NT2/D1 (cell line): ENCODE measurements around the gene MTERF4.

Source experiments
- SUZ12 ChIP-seq: IDR thresholded peaks from 2 replicates; pipeline ENCODE4 v1.6.1; 2011; ENCODE audit not compliant: insufficient read length, insufficient read depth; ENCODE audit errors: extremely low read depth
- YY1 ChIP-seq: IDR thresholded peaks from 2 replicates; pipeline ENCODE4 v1.6.1; 2011; ENCODE audit not compliant: insufficient read length, insufficient read depth
- ZNF274 ChIP-seq: IDR thresholded peaks from 2 replicates; pipeline ENCODE4 v1.6.1; 2011; ENCODE audit warnings: mild to moderate bottlenecking, low read depth, low read length

DNA sequence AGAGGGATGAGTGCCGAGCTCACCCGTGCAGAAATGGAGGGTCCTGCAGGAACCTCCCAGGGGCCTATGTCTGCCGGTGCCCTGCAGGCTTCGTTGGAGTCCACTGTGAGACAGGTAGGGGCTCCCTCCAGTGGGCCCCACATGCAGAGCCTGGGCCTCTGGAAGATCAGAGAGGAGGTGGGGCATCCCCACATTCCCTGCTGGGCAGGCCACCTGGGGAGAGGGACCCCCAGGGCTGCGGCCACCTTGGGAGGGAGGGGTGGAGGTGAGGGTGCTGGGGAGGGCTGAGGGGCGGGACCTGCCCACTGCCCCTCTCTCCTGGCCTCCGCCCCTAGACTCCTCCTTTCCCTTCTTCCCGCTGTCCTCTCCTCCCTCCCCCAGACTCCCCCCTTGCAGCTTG lies 38.5 kb downstream of the MTERF4 start:
- no peak for TF ChIP-seq YY1
- no peak for TF ChIP-seq SUZ12
- TF ChIP-seq ZNF274 = no peak
